Jurkat, Clone E6-1 (cell line): ENCODE data around the gene TGIF2.

ENCODE experiments used
- DNase-seq: peaks from one replicate; pipeline ENCODE4 v3.0.0-alpha.2; 2011; ENCODE audit warnings: low read depth, low spot score
- H3K4me3 ChIP-seq: 2 replicates; pipeline ENCODE4 v1.5.1; 2011; ENCODE audit warnings: mild to moderate bottlenecking, low read length, control low read depth, moderate library complexity

Gene TGIF2

DNA sequence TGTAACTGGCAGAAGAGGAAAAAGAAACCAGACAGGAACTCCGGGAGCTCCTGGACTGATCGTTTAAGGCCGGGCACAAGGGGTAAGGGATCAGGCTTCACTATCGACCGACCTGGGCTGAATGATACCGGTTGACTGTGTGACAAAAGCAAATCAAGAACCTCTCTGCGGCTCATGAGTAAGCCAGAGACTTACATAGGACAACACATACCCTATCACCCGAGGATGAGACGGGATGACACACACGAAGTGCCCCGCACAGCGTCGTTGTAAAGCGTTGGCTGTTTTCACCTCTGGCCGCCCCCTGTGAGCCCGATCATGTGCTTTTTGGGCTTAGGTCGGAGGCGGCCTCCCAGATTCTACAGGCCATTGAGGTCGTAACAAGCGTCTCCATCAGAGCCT lies 695 bp upstream of the TGIF2 start:
- no peak for DNase-seq
- H3K4me3 ChIP-seq: peak overlapping the region; percentile 78

DNA sequence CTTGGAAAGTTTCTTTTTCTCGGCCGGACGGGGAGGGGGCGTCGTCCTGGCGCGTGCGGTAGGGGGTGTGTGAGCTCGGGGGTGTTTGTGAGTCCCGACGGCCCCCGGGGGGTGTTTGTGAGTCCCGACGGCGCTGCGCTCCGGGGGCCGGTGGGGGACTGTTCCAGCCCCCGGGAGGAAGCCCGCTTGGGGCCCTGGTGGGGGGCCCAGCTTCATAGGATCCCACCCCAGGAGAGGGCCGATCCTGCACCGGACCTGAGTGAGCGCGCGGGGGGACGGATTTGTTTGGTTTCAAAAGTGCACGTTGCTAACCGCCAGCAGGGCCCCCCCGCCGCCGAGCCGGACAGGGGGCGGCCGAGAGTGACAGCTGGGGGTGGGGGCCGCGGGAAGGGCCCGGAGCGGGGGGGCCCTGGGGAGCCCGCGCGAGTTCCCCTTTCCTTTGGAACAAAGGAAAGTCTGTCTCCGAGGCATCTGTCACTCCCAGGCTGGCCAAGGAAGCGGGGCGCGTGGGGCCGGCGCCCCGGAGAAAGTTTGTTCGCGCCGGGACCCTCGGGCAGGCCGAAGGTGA lies 485 bp downstream of the TGIF2 start:
- DNase-seq: no peak
- peak overlapping the region; percentile 78 for H3K4me3 ChIP-seq

DNA sequence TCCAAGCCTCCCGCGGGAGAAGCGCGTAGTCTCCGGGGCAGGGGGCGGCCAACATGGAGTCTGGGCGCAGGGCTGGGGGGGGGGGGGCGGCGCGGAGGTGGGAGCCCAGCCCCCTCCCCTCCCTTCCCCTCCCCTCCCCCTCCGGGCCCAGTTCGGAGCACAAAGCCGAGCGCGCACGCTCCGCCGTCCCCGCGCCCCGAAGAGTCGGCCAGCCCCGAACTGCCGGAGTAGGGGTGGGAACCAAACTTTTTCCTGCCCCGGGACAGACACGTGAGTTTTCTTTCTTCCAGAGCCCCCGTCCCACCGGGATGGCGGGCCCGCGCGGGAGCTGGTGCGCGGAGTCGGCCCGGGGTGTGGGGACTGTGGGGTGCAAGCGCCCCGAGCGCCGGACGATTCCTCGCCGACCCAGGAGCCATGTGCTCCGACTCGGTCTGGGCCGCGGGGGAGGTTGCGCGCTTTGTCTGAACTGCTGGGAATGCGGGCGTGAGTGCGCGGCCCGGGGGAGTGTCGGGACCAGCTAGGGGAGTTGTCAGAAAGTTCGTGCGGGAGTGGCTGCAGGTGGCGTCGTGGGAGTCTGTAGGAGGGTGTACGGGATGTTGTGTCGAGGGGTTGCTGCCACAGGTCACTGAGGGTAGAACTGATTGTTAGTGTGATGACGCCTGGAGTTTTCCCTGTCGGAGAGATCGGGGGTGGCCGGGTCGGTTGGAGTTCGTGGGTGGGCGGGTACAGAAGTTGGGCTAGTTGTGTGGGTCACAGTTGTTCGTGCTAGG lies 1.2 kb downstream of the TGIF2 start:
- DNase-seq: no peak
- peak overlapping the region; percentile 78 for H3K4me3 ChIP-seq

DNA sequence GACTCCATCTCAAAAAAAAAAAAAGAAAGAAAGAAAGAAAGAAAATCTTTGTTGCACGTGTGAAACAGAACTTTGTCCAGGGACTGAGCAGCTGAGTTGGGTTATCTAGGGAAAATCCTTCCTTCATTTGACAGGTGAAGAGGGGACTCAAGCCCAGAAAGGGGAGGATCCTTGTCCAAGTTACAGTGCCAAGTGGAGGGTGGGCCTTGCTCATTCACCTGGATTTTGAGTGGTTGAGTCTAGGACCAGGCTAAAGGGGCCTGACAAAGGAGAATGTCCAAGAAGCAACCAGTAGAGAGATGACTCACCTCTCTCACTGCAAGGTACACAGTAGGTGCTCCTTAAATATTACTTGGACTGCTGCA lies 2.7 kb downstream of the TGIF2 start:
- H3K4me3 ChIP-seq: no peak overlapping the region
- DNase-seq: no peak

DNA sequence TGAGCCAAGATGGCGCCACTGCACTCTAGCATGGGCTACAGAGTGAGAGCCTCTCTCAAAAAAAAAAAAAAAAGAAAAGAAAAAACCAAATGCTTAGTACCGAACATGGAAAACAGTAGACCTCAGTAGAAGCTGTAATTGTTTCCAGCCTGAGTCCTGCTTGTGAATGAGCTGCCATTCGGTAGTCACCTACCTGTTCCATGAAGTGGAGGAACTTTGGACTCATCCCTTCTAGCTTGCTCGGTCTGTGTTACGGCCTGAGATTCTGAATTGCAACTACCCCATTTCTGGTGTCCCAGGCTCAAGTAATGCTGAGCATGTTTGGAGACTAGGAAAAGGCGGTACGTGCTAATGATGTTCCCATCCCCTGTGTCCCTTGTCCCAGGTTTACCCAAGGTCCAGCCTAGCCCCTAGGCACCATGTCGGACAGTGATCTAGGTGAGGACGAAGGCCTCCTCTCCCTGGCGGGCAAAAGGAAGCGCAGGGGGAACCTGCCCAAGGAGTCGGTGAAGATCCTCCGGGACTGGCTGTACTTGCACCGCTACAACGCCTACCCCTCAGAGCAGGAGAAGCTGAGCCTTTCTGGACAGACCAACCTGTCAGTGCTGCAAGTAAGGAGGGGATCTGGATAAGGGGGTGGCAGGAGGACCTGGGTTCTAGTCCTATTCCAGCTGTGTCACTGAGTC lies 5.1 kb downstream of the TGIF2 start:
- DNase-seq: no peak

DNA sequence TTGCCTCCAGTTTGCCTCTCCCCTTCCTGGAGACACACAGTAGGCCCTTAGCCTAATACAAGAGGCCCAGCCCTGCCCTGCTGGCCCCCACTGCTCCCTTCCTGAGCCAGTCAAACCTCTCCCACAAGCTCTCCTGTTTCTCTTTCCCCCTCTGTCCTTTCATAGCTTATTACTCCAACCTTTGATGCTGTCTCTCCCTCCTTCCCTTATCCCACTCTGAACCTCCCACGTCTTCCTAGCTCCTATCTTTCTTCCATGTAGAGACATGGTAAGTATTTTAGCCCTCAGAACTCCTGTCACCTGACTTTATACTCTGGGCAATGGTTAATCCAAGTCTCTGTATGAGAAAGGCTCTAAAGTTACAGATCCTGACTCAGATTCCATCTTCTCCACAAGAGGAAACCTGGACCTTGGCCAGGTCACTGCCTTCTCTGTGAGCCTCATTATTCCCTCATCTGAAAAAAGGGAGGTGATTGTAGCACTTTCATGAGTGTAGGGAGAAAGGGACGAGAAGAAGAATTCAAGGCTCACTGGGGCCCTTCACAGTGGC lies 6.7 kb downstream of the TGIF2 start:
- DNase-seq: no peak
- H3K4me3 ChIP-seq: no peak overlapping the region

More for the DNA sequence above, 5.1 kb downstream of the TGIF2 start:
- no peak overlapping the region for H3K4me3 ChIP-seq

DNA sequence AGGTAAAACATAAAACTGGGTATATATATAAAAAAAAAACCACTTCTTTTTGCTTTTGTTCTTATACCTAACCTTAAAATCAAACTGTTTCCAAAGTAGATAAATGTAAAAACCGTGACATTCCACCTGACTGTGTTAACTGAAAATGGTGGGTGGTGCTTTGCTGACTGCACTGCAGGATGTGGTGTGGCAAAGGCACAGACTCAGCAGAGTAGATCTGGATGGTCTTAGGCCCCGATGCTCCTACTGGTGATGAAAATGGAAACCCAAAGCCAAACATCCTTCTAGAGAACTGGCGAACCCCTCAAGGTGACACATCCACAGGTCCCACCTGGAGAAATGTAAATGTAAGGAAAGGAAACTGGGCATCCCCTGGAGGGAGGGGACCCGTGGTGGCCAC lies 8.9 kb downstream of the TGIF2 start:
- H3K4me3 ChIP-seq: no peak overlapping the region
- DNase-seq: peak; percentile 64

DNA sequence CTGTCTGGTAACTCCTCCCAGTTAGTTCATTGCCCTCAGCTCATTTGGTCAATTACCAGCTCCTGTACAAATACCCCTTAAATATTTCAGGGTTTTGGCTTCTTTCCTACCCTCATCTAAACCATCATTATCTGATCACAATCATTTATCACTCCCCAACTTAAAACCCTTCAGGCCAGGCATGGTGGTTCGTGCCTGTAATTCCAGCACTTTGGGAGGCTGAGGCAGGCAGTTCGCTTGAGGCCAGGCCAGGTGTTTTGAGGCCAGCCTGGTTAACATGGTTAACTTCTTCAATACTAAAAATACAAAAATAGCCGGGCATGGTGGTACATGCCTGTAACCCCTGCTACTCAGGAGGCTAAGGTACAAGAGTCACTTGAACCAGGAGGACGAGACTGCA lies 9.4 kb downstream of the TGIF2 start:
- H3K4me3 ChIP-seq: no peak overlapping the region
- no peak for DNase-seq

DNA sequence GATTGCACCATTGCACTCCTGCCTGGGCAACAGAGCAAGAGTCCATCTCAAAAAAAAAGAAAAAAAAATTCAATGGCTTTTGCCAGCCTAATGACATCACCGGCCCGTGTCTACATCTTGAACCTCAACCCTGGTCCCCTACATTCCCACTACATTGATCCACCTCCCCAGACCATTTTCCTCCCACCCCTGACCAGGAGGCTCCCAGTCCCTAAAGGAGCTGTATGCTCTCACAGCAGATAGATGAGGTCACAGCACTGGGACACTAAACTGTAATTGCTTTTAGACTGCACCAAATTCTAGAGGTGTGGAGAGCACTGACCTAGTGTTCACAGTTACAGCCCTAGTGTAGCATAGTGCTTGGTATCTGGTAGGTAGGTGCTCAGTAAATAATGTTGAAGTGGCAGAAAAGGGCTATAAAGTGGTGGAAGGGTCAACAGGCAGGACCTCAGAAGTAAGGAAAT lies 10.7 kb downstream of the TGIF2 start:
- DNase-seq: no peak
- H3K4me3 ChIP-seq: no peak overlapping the region

DNA sequence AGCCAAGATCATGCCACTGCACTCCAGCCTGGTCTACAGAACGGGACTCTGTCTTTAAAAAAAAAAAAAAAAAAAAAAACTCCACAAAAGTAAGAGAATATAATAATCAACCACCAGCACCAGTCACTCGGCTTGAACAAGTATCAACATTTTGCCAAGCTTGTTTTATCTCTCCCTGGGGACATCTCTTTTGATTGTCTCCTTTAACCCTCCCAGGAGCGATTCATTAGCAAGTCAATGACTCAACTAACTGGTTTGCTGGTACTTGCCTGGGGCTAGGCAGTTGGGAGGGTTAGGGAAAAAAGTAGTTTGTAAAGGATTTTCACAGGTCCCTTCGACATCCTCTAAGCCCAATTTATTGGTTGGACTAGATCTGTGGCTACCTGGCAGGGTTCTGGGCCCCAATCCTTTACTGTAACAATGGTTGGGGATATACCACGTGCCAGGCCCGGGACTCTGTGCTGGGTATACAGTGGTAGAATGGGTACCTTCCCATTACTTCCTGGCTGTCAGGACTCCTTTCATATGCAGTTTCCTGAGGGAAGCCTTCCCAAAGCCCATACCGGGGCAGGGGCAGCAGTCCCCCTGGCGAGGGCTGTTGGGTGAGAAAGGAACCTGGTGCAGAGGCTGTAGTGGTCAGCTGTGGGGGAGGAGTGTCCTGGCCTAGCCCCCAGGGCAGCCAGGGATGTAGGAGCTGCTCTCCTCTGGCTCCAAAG lies 12.2 kb downstream of the TGIF2 start:
- H3K4me3 ChIP-seq: no peak overlapping the region
- DNase-seq: no peak

DNA sequence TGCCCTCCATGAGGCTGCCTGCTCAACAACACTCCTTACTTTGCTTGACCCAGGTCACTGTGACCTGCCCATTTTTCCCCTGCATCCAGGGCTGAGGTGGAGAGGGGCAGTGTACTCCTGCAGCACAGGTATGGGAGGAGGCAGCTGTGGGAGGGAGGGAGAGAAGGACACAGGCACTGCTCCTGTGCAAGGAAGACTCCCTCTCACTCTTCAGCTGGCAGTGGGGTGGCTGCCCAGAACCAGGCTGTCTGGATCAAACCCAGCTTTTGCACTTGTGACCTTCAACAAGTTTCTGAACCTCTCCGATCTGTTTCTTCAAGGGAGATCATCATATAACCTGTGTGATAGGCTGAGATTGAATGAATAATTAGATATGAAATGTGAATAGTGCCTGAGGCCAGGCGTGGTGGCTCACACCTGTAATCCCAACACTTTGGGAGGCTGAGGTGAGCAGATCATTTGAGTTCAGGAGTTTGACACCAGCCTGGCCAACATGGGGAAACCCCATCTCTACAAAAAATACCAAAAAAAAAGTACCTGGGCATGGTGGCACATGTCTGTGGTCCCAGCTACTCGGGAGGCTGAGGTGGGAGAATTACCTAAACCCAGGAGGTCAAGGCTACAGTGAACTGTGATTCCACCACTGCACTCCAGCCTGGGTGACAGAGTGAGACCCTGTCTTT lies 14.1 kb downstream of the TGIF2 start:
- no peak overlapping the region for H3K4me3 ChIP-seq
- DNase-seq: no peak

DNA sequence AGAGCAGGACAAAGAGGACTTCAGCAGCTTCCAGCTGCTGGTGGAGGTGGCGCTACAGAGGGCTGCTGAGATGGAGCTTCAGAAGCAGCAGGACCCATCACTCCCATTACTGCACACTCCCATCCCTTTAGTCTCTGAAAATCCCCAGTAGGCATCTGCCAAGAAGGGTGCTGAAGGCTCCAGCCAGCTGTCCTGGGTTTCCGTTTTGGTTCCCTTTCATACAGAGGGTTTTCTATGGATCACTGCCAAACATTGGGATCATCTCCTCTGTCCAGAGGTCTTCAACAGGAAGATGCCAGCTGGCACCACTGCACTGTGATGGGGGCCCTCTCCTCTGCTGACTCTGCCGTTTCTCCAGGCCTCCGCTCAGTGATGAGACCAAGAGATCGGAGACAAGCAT lies 17.9 kb downstream of the TGIF2 start:
- H3K4me3 ChIP-seq: no peak overlapping the region

DNA sequence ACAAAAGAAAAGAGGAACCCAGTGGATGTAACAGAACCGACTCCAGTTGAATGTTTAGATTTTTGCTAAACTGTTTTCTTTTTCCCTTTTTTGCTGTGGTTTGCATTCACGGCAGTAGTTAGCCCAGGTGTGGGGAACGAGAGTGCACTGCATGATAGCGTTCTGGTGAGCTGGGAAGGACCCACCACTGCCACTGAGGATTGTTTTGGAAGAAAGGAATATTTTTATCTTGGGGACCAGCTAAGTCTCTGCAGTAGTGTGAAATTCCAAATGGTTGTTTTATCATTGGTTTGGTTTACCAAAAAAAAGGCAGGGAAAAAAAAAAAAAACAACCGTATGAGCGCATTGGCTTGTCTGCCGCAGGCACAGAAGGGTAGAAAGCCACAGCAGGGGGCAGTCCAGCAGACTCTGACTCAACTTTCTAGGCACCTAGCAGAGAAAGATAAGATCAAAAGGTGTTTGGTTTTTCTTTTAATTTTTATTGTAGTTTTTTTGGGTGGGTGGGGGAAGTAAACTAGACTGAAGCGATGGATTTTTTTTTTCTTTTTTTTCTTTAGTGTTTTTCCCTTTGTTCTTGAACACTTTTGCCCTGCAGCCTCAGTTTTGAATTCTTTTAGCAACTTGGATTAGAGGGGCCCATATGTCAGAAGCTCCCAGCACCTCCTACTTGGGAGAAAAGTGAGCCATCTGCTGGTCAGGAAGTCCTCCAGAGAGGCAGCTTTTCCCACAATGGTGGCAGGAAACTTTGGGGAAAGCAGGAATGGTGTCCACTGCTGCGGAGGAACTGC lies 18.7 kb downstream of the TGIF2 start:
- no peak overlapping the region for H3K4me3 ChIP-seq
- peak; percentile 60 for DNase-seq

More for the DNA sequence above, 17.9 kb downstream of the TGIF2 start:
- no peak for DNase-seq

DNA sequence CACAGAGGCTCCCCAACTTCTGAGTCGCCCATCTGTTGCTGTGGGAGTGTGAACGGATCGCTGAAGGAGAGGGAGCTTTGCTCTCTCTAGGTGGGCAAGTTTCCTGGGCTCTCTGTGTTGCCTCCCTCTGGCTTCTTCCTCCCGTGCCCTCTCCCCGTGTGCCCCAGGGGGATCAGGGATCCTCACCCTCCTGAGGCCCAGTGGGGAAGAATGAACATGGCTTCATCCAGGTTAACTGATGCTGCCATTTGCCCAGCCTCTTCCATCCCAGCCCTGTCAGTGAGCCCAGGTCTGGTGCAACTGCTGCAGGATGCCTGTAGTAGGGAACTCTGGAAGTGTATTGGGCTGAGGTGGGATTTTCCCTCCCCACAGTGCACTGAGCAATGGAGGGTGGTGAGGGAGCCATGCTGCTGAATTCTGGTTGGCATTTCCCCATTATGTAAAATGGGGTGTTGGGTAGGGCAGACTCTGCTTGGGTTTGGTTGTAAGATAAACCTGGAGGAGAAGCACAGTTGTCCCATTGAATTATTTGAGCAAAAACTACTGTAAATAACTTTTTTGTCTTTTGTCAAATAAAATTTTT lies 20.0 kb downstream of the TGIF2 start:
- DNase-seq: no peak
- H3K4me3 ChIP-seq: no peak overlapping the region

DNA sequence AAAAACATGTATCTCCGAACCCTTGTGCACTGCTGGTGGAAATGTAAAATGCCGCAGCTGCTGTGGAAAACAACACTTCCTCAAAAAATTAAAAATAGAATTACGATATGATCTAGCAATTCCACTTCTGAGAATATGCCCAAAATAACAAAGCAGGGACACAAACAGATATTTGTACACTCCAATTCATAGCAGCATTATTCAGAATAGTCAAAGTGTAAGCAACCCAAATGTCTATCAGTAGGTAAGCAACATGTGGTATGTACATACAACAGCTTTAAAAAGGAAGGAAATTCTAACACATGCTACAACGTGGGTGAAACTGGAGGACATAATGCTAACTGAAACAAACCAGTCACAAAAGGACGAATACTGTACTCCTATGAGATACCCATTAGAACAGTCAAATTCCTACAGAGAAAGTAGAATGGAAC lies 26.5 kb downstream of the TGIF2 start:
- no peak for DNase-seq
- H3K4me3 ChIP-seq: no peak overlapping the region

DNA sequence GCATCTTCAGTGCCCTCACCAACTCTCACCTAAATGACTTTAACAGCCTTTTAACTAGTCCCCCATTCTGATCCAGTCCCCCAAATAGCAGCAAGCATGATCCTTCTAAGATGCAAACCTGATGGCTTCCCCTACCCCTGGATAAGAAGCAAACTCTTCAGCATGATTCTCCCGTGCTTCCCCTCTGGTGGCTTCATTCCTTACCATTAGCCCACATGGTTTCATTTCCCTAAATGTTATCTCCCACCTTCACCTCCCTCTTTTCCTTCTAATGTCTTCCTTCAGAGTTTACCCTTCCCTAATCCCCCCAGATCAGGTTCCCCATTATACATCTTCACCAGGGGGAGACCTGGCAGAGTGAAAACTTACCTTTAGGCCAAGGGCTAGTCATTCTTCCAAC lies 28.1 kb downstream of the TGIF2 start:
- no peak overlapping the region for H3K4me3 ChIP-seq
- DNase-seq: no peak

DNA sequence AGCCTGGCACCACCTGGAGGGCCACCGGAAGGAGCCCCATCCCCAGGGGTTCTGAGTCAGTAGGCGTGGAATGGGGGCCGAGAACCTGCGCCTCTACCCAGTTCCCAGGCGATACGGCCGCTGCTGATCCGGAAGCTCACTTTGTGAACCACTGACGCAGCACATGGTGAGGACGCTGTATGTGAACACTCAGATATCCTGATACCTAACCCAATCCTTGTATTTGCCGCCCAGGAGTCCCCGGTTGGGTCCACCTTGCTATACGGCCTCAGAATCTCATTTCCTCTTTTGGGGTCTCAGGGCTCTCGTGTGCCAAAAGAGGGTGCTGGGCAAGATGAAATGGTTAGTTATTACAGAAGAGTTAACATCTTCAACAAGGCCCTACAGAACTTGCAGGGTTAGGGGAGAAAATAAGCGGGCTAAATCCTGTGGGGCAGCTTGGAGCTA lies 31.6 kb downstream of the TGIF2 start:
- DNase-seq: no peak
- H3K4me3 ChIP-seq: peak overlapping the region; percentile 98
